Liver (tissue), 9 donors: ENCODE measurements around the gene LIMCH1. TPM values are rescaled to one million over a fixed set of nuclear protein-coding genes. Genes with fewer than 3 reads are reported as not detected.

ENCODE experiments used
- DNase-seq: peaks from one replicate; pipeline ENCODE4 v3.0.0-alpha.2; 2017; ENCODE audit warnings: low spot score
- H3K27ac ChIP-seq, 2 donors: one replicate each; pipeline ENCODE4 v1.7.0; 2013; ENCODE audit warnings: inconsistent platforms in 2 of 2, low read length in 2 of 2, control low read depth in 1 of 2, low read depth in 1 of 2, mild to moderate bottlenecking in 1 of 2
- H3K27me3 ChIP-seq, 4 donors: one replicate each; pipeline versions ENCODE4 v1.6.1 to v1.7.0; 2013; ENCODE audit warnings: low read length in 3 of 4, inconsistent platforms in 1 of 4, mild to moderate bottlenecking in 1 of 4, moderate library complexity in 1 of 4; ENCODE audit not compliant: control insufficient read depth in 4 of 4, insufficient read depth in 4 of 4
- H3K36me3 ChIP-seq, 4 donors: one replicate each; pipeline versions ENCODE4 v1.6.1 to v1.7.0; 2013; ENCODE audit warnings: low read length in 3 of 4, mild to moderate bottlenecking in 3 of 4, low read depth in 1 of 4, moderate library complexity in 1 of 4; ENCODE audit not compliant: control insufficient read depth in 4 of 4, insufficient read depth in 3 of 4
- H3K4me1 ChIP-seq, 4 donors: one replicate each; pipeline versions ENCODE4 v1.6.1 to v1.7.0; 2013; ENCODE audit warnings: low read length in 3 of 4, mild to moderate bottlenecking in 3 of 4, moderate library complexity in 1 of 4; ENCODE audit not compliant: control insufficient read depth in 4 of 4, insufficient read depth in 4 of 4
- H3K4me3 ChIP-seq, 3 donors: one replicate each; pipeline versions ENCODE4 v1.6.1 to v1.7.0; 2013; ENCODE audit warnings: low read length in 3 of 3, control low read depth in 1 of 3, low read depth in 1 of 3, mild to moderate bottlenecking in 1 of 3
- H3K9ac ChIP-seq, 2 donors: one replicate each; pipeline ENCODE4 v1.7.0; 2013; ENCODE audit warnings: low read length in 2 of 2, mild to moderate bottlenecking in 2 of 2, moderate library complexity in 2 of 2, control low read depth in 1 of 2, low read depth in 1 of 2
- H3K9me3 ChIP-seq, 4 donors: one replicate each; pipeline versions ENCODE4 v1.6.1 to v1.7.0; 2013; ENCODE audit warnings: low read length in 3 of 4; ENCODE audit not compliant: control insufficient read depth in 4 of 4
- ATF3 ChIP-seq: IDR thresholded peaks from 2 replicates; pipeline ENCODE4 v1.6.1; 2016; ENCODE audit warnings: antibody characterized with exemption
- EGR1 ChIP-seq, 2 donors: IDR thresholded peaks; 2 replicates each; pipeline ENCODE4 v1.6.1; 2016 to 2018; ENCODE audit warnings: antibody characterized with exemption in 2 of 2, low read depth in 2 of 2
- FOXA1 ChIP-seq: IDR thresholded peaks from 2 replicates; pipeline ENCODE4 v1.6.1; 2016; ENCODE audit warnings: antibody characterized with exemption
- FOXA2 ChIP-seq: IDR thresholded peaks from 2 replicates; pipeline ENCODE4 v1.6.1; 2016; ENCODE audit warnings: antibody characterized with exemption
- GABPA ChIP-seq, 2 donors: IDR thresholded peaks in 1 of 2; conservative IDR thresholded peaks in 1 of 2; 2 replicates each; pipeline ENCODE4 v1.6.1; 2016; ENCODE audit warnings: antibody characterized with exemption in 2 of 2, mild to moderate bottlenecking in 1 of 2, moderate library complexity in 1 of 2
- HNF4G ChIP-seq: IDR thresholded peaks from 2 replicates; pipeline ENCODE4 v1.6.1; 2016; ENCODE audit warnings: antibody characterized with exemption
- JUND ChIP-seq, 2 donors: IDR thresholded peaks; 2 replicates each; pipeline ENCODE4 v1.6.1; 2016; ENCODE audit warnings: antibody characterized with exemption in 2 of 2
- MAX ChIP-seq: IDR thresholded peaks from 2 replicates; pipeline ENCODE4 v1.6.1; 2016; ENCODE audit warnings: antibody characterized with exemption
- NR2F2 ChIP-seq: IDR thresholded peaks from 2 replicates; pipeline ENCODE4 v1.6.1; 2016; ENCODE audit warnings: antibody characterized with exemption
- SP1 ChIP-seq: IDR thresholded peaks from 2 replicates; pipeline ENCODE4 v1.6.1; 2018; ENCODE audit warnings: antibody characterized with exemption, mild to moderate bottlenecking
- TAF1 ChIP-seq: conservative IDR thresholded peaks from 2 replicates; pipeline ENCODE4 v1.6.1; 2016; ENCODE audit warnings: antibody characterized with exemption, mild to moderate bottlenecking
- YY1 ChIP-seq: IDR thresholded peaks from 2 replicates; pipeline ENCODE4 v1.6.1; 2016; ENCODE audit warnings: antibody characterized with exemption, mild to moderate bottlenecking
- WGBS: extraction: QIAGEN DNeasy Blood & Tissue Kit; methylation state at CpG from one replicate; pipeline ENCODE4 v1.1.7; 2013; 5-methylcytosine and 5-hydroxymethylcytosine counted together
- polyA plus RNA-seq, 2 donors: library from polyadenylated mRNA; stranded (reverse) in 1 of 2; unstranded in 1 of 2; fragments of 200-250 nt in 1 of 2; fragments of >200 nt in 1 of 2; fragmentation: Nextera tagmentation in 1 of 2; extraction: Ambion mirVana in 1 of 2; gene quantifications; one replicate each; pipeline versions ENCODE4 v1.2.1 to v1.2.3, GENCODE V29; 2013 to 2015
- total RNA-seq, 2 donors: library from RNA; depleted of rRNA; stranded (reverse); fragments of >200 nt; gene quantifications; one replicate each; pipeline ENCODE4 v1.2.3, GENCODE V29; 2014
- TF ChIP-seq, protein P1 (sequence below): IDR thresholded peaks from 2 replicates; pipeline ENCODE4 v1.6.1; 2016; ENCODE audit warnings: antibody characterized with exemption, mild to moderate bottlenecking
- TF ChIP-seq, protein P2 (sequence below): IDR thresholded peaks from 2 replicates; pipeline ENCODE4 v1.6.1; 2016; ENCODE audit warnings: antibody characterized with exemption
- donor health status: healthy.
- donor health status: healthy.
- donor health status: healthy.
- donor health status: healthy.
- donor health status: healthy.

The LIMCH1 gene
- total and polyA plus RNA-seq, 4 donors, result 2.0 to 30.6 (median 8.1) TPM

- DNase-seq, result no peak
- H3K9me3 ChIP-seq, result no peaks in the 10 kb centered on the region
- no peak overlapping the region for H3K9ac ChIP-seq
- no peaks in the 10 kb centered on the region for H3K27me3 ChIP-seq
- 78% methylated on average over 4 of the region's 4 CpGs for WGBS
- no peak overlapping the region for H3K27ac ChIP-seq
- no peaks in the 10 kb centered on the region for H3K36me3 ChIP-seq
- H3K4me3 ChIP-seq, result no peak overlapping the region
- TF ChIP-seq, protein P1, sequence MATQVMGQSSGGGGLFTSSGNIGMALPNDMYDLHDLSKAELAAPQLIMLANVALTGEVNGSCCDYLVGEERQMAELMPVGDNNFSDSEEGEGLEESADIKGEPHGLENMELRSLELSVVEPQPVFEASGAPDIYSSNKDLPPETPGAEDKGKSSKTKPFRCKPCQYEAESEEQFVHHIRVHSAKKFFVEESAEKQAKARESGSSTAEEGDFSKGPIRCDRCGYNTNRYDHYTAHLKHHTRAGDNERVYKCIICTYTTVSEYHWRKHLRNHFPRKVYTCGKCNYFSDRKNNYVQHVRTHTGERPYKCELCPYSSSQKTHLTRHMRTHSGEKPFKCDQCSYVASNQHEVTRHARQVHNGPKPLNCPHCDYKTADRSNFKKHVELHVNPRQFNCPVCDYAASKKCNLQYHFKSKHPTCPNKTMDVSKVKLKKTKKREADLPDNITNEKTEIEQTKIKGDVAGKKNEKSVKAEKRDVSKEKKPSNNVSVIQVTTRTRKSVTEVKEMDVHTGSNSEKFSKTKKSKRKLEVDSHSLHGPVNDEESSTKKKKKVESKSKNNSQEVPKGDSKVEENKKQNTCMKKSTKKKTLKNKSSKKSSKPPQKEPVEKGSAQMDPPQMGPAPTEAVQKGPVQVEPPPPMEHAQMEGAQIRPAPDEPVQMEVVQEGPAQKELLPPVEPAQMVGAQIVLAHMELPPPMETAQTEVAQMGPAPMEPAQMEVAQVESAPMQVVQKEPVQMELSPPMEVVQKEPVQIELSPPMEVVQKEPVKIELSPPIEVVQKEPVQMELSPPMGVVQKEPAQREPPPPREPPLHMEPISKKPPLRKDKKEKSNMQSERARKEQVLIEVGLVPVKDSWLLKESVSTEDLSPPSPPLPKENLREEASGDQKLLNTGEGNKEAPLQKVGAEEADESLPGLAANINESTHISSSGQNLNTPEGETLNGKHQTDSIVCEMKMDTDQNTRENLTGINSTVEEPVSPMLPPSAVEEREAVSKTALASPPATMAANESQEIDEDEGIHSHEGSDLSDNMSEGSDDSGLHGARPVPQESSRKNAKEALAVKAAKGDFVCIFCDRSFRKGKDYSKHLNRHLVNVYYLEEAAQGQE, result no peak
- TF ChIP-seq EGR1 (IDR thresholded peaks at IDR 0.05; ENCODE audit: low read depth in 2 of 2) (no peak), YY1 (no peak), GABPA (IDR thresholded peaks at IDR 0.05 in 1 of 2, conservative IDR thresholded peaks at IDR 0.05 in 1 of 2) (no peak), FOXA2 (no peak), NR2F2 (no peak), HNF4G (no peak), MAX (no peak), JUND (IDR thresholded peaks at IDR 0.05) (no peak), SP1 (no peak), ATF3 (no peak)
- TF ChIP-seq, protein P2, sequence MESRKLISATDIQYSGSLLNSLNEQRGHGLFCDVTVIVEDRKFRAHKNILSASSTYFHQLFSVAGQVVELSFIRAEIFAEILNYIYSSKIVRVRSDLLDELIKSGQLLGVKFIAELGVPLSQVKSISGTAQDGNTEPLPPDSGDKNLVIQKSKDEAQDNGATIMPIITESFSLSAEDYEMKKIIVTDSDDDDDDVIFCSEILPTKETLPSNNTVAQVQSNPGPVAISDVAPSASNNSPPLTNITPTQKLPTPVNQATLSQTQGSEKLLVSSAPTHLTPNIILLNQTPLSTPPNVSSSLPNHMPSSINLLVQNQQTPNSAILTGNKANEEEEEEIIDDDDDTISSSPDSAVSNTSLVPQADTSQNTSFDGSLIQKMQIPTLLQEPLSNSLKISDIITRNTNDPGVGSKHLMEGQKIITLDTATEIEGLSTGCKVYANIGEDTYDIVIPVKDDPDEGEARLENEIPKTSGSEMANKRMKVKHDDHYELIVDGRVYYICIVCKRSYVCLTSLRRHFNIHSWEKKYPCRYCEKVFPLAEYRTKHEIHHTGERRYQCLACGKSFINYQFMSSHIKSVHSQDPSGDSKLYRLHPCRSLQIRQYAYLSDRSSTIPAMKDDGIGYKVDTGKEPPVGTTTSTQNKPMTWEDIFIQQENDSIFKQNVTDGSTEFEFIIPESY, result no peak
- H3K4me1 ChIP-seq, result no peaks in the 10 kb centered on the region
Observed at GRCh38 chr4:41569961-41570360, 32.0 kb downstream of the LIMCH1 start.

DNA sequence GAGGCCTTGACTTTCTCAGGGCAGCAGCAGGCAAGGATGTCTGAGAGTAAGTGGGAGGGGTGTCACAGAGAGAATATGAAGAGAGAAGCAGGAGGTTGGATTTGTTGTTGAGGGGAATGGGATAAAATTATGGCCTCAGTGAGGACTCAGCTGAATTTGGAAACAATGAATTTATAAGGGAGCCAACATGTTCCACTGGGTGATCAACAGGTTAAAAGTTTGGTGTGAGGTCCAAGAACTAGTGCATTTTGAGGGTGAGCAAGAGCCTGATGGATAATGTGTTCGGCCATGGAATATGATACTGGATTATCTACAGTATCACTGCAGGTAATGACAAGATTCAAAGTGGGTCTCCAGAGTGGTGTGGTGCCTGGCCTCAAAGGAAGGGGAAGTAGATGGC is 33.5 kb downstream of the LIMCH1 start:
- no peak for TF ChIP-seq EGR1 (IDR thresholded peaks at IDR 0.05; ENCODE audit: low read depth in 2 of 2)
- TF ChIP-seq SP1, result no peak
- TF ChIP-seq FOXA1, result no peak
- TF ChIP-seq GABPA (IDR thresholded peaks at IDR 0.05 in 1 of 2, conservative IDR thresholded peaks at IDR 0.05 in 1 of 2), result no peak
- no peak for TF ChIP-seq TAF1
- Histone ChIP-seq H3K9me3 (no peaks in the 10 kb centered on the region), H3K9ac (no peak overlapping the region), H3K27me3 (no peaks in the 10 kb centered on the region), H3K4me3 (no peak overlapping the region), H3K36me3 (no peaks in the 10 kb centered on the region), H3K4me1 (no peaks in the 10 kb centered on the region), H3K27ac (no peak overlapping the region)
- no peak for DNase-seq
- WGBS, result 89% methylated on average over 1 of the region's 1 CpG

DNA sequence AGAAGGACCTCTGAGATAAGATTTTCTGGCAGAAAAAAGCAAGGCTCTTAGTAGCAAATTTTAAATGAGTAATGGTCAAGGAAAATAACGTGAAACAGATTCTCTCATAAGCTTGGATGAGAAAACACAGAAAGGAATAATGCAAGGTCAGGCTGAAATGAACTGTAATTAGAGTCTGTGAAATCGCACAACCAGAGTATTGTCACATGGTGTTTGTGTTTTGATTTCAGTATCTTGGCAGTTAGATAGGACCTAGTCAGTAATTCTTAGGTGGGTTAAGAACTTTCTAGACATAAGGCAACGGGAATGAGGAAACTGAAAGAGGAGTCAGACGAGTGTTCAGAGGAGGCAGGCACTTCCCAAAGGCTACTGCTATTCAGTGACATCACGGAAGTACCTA is 34.6 kb downstream of the LIMCH1 start:
- Histone ChIP-seq H3K4me1 (no peaks in the 10 kb centered on the region), H3K36me3 (no peaks in the 10 kb centered on the region), H3K9ac (no peak overlapping the region), H3K27ac (no peak overlapping the region), H3K27me3 (no peaks in the 10 kb centered on the region), H3K4me3 (no peak overlapping the region), H3K9me3 (no peaks in the 10 kb centered on the region)
- no peak for DNase-seq
- TF ChIP-seq FOXA2, result no peak
- TF ChIP-seq FOXA1, result no peak
- TF ChIP-seq MAX, result no peak
- 56% methylated on average over 5 of the region's 5 CpGs for WGBS
